CD4-positive, CD25-positive, alpha-beta regulatory T cell (primary cell): ENCODE results near the gene OR4D6. TPM values are rescaled to one million over a fixed set of nuclear protein-coding genes. Genes with fewer than 3 reads are reported as not detected.

Experiments
- polyA plus RNA-seq, 4 donors: library from polyadenylated mRNA; unstranded; fragments of 300-500 nt; fragmentation: Illumina TruSeq; gene quantifications; one replicate each; pipeline ENCODE4 v1.2.3, GENCODE V29; 2021
- total RNA-seq: library from RNA; stranded (reverse); gene quantifications from one replicate; pipeline ENCODE4 v1.2.3, GENCODE V29; 2022

OR4D6 gene
- total and polyA plus RNA-seq, 5 donors from 2014 or later: not detected

Other genes starting within 250 kb of the OR4D6 start
- 0.07 TPM for gene MPEG1, start 244.0 kb upstream of the OR4D6 start, total RNA-seq
- 1 to 10 TPM in 1 of 4 donors, under 1 TPM in 2, not detected in 1; 0.17 to 1.8 (median 0.35) TPM for gene MPEG1, start 244.0 kb upstream of the OR4D6 start, polyA plus RNA-seq
- gene OR5AN1, start 98.1 kb upstream of the OR4D6 start, total RNA-seq: not detected
- not detected for gene OR5AN1, start 98.1 kb upstream of the OR4D6 start, polyA plus RNA-seq
- not detected for gene OR5A2, start 30.5 kb upstream of the OR4D6 start, total RNA-seq
- not detected for gene OR5A2, start 30.5 kb upstream of the OR4D6 start, polyA plus RNA-seq
- not detected for gene OR5A1, start 20.5 kb upstream of the OR4D6 start, total RNA-seq
- not detected for gene OR5A1, start 20.5 kb upstream of the OR4D6 start, polyA plus RNA-seq
- not detected for gene OR4D10, start 16.4 kb downstream of the OR4D6 start, total RNA-seq
- not detected for gene OR4D10, start 16.4 kb downstream of the OR4D6 start, polyA plus RNA-seq
- not detected for gene OR4D11, start 46.6 kb downstream of the OR4D6 start, total RNA-seq
- not detected for gene OR4D11, start 46.6 kb downstream of the OR4D6 start, polyA plus RNA-seq
- not detected for gene OR4D9, start 54.6 kb downstream of the OR4D6 start, total RNA-seq
- gene OR4D9, start 54.6 kb downstream of the OR4D6 start, polyA plus RNA-seq: not detected
- 50.9 TPM for gene OSBP, start 158.8 kb downstream of the OR4D6 start, total RNA-seq
- 10 to 100 TPM; 23.9 to 30.9 (median 27.3) TPM for gene OSBP, start 158.8 kb downstream of the OR4D6 start, polyA plus RNA-seq
- 63.3 TPM for gene PATL1, start 212.1 kb downstream of the OR4D6 start, total RNA-seq
- 1 to 10 TPM; 4.6 to 5.8 (median 5.3) TPM for gene PATL1, start 212.1 kb downstream of the OR4D6 start, polyA plus RNA-seq